Naive thymus-derived CD8-positive, alpha-beta T cell (primary cell): Measurements from ENCODE around the gene PCDH1. TPM values are rescaled to one million over a fixed set of nuclear protein-coding genes. Genes with fewer than 3 reads are reported as not detected.
A peak's percentile ranks its signal among the peaks of the same experiment; 100 is the strongest.

ENCODE experiments used
- ATAC-seq, 2 donors: fragments of 150-1000 bp; cut with Tn5 transposase in 1 of 2; sonication (Bioruptor Pico), chemical (Tn5 transposase) in 1 of 2; 1 replicate in 1 of 2; 2 replicates in 1 of 2; pipeline ENCODE4 v1.10.0; 2021; ENCODE audit warnings: mild to moderate bottlenecking in 2 of 2, moderate library complexity in 2 of 2
- POLR2A ChIA-PET: fragments of 350-600 bp; sonication (Branson Sonifier 250); formaldehyde crosslinking; loops from one replicate; lab custom pipeline; 2021; ENCODE audit warnings: antibody characterized with exemption; lab: Charles Lee
- DNase-seq, 10 donors: peaks; one replicate each; pipeline versions ENCODE4 v3.0.0 to v3.0.0-alpha.2; 2020 to 2022
- H3K27ac Mint-ChIP-seq, 10 donors: one replicate each; pipeline ENCODE4 v1.8.0; 2020 to 2022; ENCODE audit warnings: mild to moderate bottlenecking in 10 of 10, mixed read lengths in 10 of 10, moderate library complexity in 4 of 10, inconsistent platforms in 1 of 10
- H3K27me3 Mint-ChIP-seq, 5 donors: one replicate each; pipeline ENCODE4 v1.8.0; 2021 to 2022; ENCODE audit warnings: mixed read lengths in 5 of 5
- H3K36me3 Mint-ChIP-seq, 3 donors: one replicate each; pipeline ENCODE4 v1.8.0; 2020 to 2022; ENCODE audit warnings: mixed read lengths in 3 of 3, mild to moderate bottlenecking in 2 of 3, inconsistent platforms in 1 of 3
- H3K4me1 Mint-ChIP-seq, 4 donors: one replicate each; pipeline ENCODE4 v1.8.0; 2021 to 2022; ENCODE audit warnings: mixed read lengths in 4 of 4
- H3K4me3 Mint-ChIP-seq, 10 donors: one replicate each; pipeline ENCODE4 v1.8.0; 2020 to 2022; ENCODE audit warnings: mild to moderate bottlenecking in 10 of 10, mixed read lengths in 10 of 10, moderate library complexity in 6 of 10, inconsistent platforms in 1 of 10
- H3K9me3 Mint-ChIP-seq, 9 donors: one replicate each; pipeline ENCODE4 v1.8.0; 2020 to 2022; ENCODE audit warnings: mixed read lengths in 9 of 9, mild to moderate bottlenecking in 3 of 9, inconsistent platforms in 1 of 9, moderate library complexity in 1 of 9
- polyA plus RNA-seq, 3 donors: library from polyadenylated mRNA; unstranded; fragments of 300-500 nt; fragmentation: Illumina TruSeq; gene quantifications; one replicate each; pipeline ENCODE4 v1.2.3, GENCODE V29; 2021
- total RNA-seq, 8 experiments: library from RNA in 2 of 8; stranded (reverse) in 2 of 8; gene quantifications; one replicate each; pipeline ENCODE4 v1.2.3 and lab custom pipeline; 2021 to 2026

Gene PCDH1
- total and polyA plus RNA-seq, 5 experiments from 2014 or later = 0.06 to 1.3 TPM; not detected in 3

- Mint-ChIP-seq H3K4me1 (peaks cover 5 to 15% (median 11%) of the 10 kb centered on the region in 4 donors), H3K27ac (peak overlapping the region in 1 of 10 donors; percentile 48), H3K9me3 (no peaks in the 10 kb centered on the region), H3K36me3 (no peaks in the 10 kb centered on the region), H3K27me3 (peaks cover 22 to 42% (median 23%) of the 10 kb centered on the region in 5 donors), H3K4me3 (peak overlapping the region; percentile 42 to 82 (median 72))
- DNase-seq (peak in 9 of 10 donors; percentile 11 to 64 (median 29)), ATAC-seq (peak; percentile 79 to 97)
- POLR2A ChIA-PET = interaction anchor here (0.6 to 3.4 kb wide), 4 partner anchors 9 to 211 kb away, joined by 3 to 16 read pairs (median 3); partner anchors contain the start of gene DELE1
Measured at GRCh38 chr5:141914199-141914743, 36.1 kb upstream of the PCDH1 start.

- H3K9me3 Mint-ChIP-seq = no peaks in the 10 kb centered on the region
- H3K36me3 Mint-ChIP-seq = no peaks in the 10 kb centered on the region
- no peak for DNase-seq
- ATAC-seq = peak in 1 of 2 donors; percentile 25
- peak overlapping the region; percentile 42 to 78 (median 72) for H3K4me3 Mint-ChIP-seq
- peak overlapping the region in 3 of 10 donors; percentile 3 to 48 (median 33) for H3K27ac Mint-ChIP-seq
- POLR2A ChIA-PET = interaction anchor here (0.6 to 3.4 kb wide), 4 partner anchors 10 to 210 kb away, joined by 3 to 16 read pairs (median 3); partner anchors contain the start of gene DELE1
- peaks cover 5 to 15% (median 11%) of the 10 kb centered on the region in 4 donors for H3K4me1 Mint-ChIP-seq
- H3K27me3 Mint-ChIP-seq = peaks cover 22 to 42% (median 23%) of the 10 kb centered on the region in 5 donors
Measured at GRCh38 chr5:141913560-141914198, 35.5 kb upstream of the PCDH1 start.

GRCh38 chr5:141910271-141910673, 32.1 kb upstream of the PCDH1 start:
- POLR2A ChIA-PET = no interaction called here
- Mint-ChIP-seq H3K36me3 (no peaks in the 10 kb centered on the region), H3K4me3 (no peak overlapping the region), H3K27ac (no peak overlapping the region), H3K9me3 (peaks cover 0 to 4% (median 0%) of the 10 kb centered on the region in 9 donors), H3K27me3 (peaks cover 14 to 23% (median 18%) of the 10 kb centered on the region in 5 donors), H3K4me1 (peaks cover 5 to 15% (median 9%) of the 10 kb centered on the region in 4 donors)
- DNase-seq (no peak), ATAC-seq (no peak)

- no peak for ATAC-seq
- Mint-ChIP-seq H3K36me3 (no peaks in the 10 kb centered on the region), H3K4me3 (no peak overlapping the region), H3K27me3 (peaks cover 9 to 17% (median 15%) of the 10 kb centered on the region in 5 donors), H3K4me1 (peaks cover 5 to 10% (median 9%) of the 10 kb centered on the region in 4 donors), H3K9me3 (peaks cover 0 to 4% (median 0%) of the 10 kb centered on the region in 9 donors), H3K27ac (peak overlapping the region in 1 of 10 donors; percentile 68)
- POLR2A ChIA-PET = interaction anchor here (0.7 kb wide), 1 partner anchor 1659 kb away, joined by 6 read pairs; no protein-coding TSS in a partner anchor
- DNase-seq = no peak
Measured at GRCh38 chr5:141909212-141909611, 31.0 kb upstream of the PCDH1 start.

GRCh38 chr5:141908796-141909195, 30.6 kb upstream of the PCDH1 start:
- no peak for ATAC-seq
- Mint-ChIP-seq H3K27ac (no peak overlapping the region), H3K4me1 (peaks cover 5 to 8% (median 7%) of the 10 kb centered on the region in 4 donors), H3K27me3 (peaks cover 9 to 15% (median 14%) of the 10 kb centered on the region in 5 donors), H3K9me3 (peaks cover 0 to 4% (median 0%) of the 10 kb centered on the region in 9 donors), H3K4me3 (no peak overlapping the region), H3K36me3 (no peaks in the 10 kb centered on the region)
- POLR2A ChIA-PET = interaction anchor here (0.7 kb wide), 1 partner anchor 1658 kb away, joined by 6 read pairs; no protein-coding TSS in a partner anchor
- no peak for DNase-seq

GRCh38 chr5:141906972-141907371, 28.8 kb upstream of the PCDH1 start:
- Mint-ChIP-seq H3K27ac (no peak overlapping the region), H3K27me3 (peaks cover under 1 to 10% (median 4%) of the 10 kb centered on the region in 5 donors), H3K9me3 (peaks cover 0 to 4% (median 0%) of the 10 kb centered on the region in 9 donors), H3K4me1 (no peaks in the 10 kb centered on the region), H3K36me3 (no peaks in the 10 kb centered on the region), H3K4me3 (no peak overlapping the region)
- ATAC-seq = no peak
- POLR2A ChIA-PET = interaction anchor here (0.7 to 1.2 kb wide), 3 partner anchors 16 to 144 kb away, joined by 5 to 6 read pairs (median 5); no protein-coding TSS in a partner anchor
- DNase-seq = no peak

- ATAC-seq (no peak), DNase-seq (no peak)
- H3K4me1 Mint-ChIP-seq = no peaks in the 10 kb centered on the region
- no peak overlapping the region for H3K4me3 Mint-ChIP-seq
- H3K27me3 Mint-ChIP-seq = peaks cover 5 to 14% (median 8%) of the 10 kb centered on the region in 5 donors
- peaks cover 0 to 4% (median 0%) of the 10 kb centered on the region in 9 donors for H3K9me3 Mint-ChIP-seq
- H3K27ac Mint-ChIP-seq = no peak overlapping the region
- POLR2A ChIA-PET = interaction anchor here (0.7 to 1.2 kb wide), 2 partner anchors 16 to 99 kb away, joined by 5 read pairs; no protein-coding TSS in a partner anchor
- no peaks in the 10 kb centered on the region for H3K36me3 Mint-ChIP-seq
Measured at GRCh38 chr5:141906517-141906916, 28.3 kb upstream of the PCDH1 start.

- peaks cover 6 to 17% (median 12%) of the 10 kb centered on the region in 5 donors for H3K27me3 Mint-ChIP-seq
- no peak overlapping the region for H3K4me3 Mint-ChIP-seq
- peaks cover 0 to 4% (median 0%) of the 10 kb centered on the region in 9 donors for H3K9me3 Mint-ChIP-seq
- ATAC-seq (no peak), DNase-seq (no peak)
- H3K4me1 Mint-ChIP-seq = no peaks in the 10 kb centered on the region
- H3K36me3 Mint-ChIP-seq = no peaks in the 10 kb centered on the region
- no peak overlapping the region for H3K27ac Mint-ChIP-seq
- POLR2A ChIA-PET = no interaction called here
Measured at GRCh38 chr5:141904551-141904950, 26.3 kb upstream of the PCDH1 start.

GRCh38 chr5:141903261-141903660, 25.1 kb upstream of the PCDH1 start:
- DNase-seq = no peak
- ATAC-seq = no peak
- Mint-ChIP-seq H3K27me3 (peaks cover 6 to 17% (median 12%) of the 10 kb centered on the region in 5 donors), H3K36me3 (no peaks in the 10 kb centered on the region), H3K4me1 (no peaks in the 10 kb centered on the region), H3K27ac (no peak overlapping the region), H3K9me3 (peaks cover 0 to 4% (median 0%) of the 10 kb centered on the region in 9 donors), H3K4me3 (no peak overlapping the region)
- POLR2A ChIA-PET = no interaction called here

- Mint-ChIP-seq H3K36me3 (no peaks in the 10 kb centered on the region), H3K27me3 (peaks cover 6 to 17% (median 12%) of the 10 kb centered on the region in 5 donors), H3K4me3 (no peak overlapping the region), H3K4me1 (no peaks in the 10 kb centered on the region), H3K27ac (no peak overlapping the region), H3K9me3 (peaks cover 0 to 4% (median 0%) of the 10 kb centered on the region in 9 donors)
- POLR2A ChIA-PET = no interaction called here
- ATAC-seq (no peak), DNase-seq (no peak)
Measured at GRCh38 chr5:141902015-141902814, 24.0 kb upstream of the PCDH1 start.

GRCh38 chr5:141898448-141899049, 20.3 kb upstream of the PCDH1 start:
- DNase-seq (no peak), ATAC-seq (no peak)
- no peaks in the 10 kb centered on the region for H3K4me1 Mint-ChIP-seq
- no peaks in the 10 kb centered on the region for H3K36me3 Mint-ChIP-seq
- H3K27me3 Mint-ChIP-seq = peaks cover 8 to 19% (median 12%) of the 10 kb centered on the region in 5 donors
- no peak overlapping the region for H3K27ac Mint-ChIP-seq
- POLR2A ChIA-PET = no interaction called here
- H3K9me3 Mint-ChIP-seq = no peaks in the 10 kb centered on the region
- no peak overlapping the region for H3K4me3 Mint-ChIP-seq

GRCh38 chr5:141897425-141897824, 19.2 kb upstream of the PCDH1 start:
- Mint-ChIP-seq H3K4me3 (no peak overlapping the region), H3K9me3 (no peaks in the 10 kb centered on the region), H3K4me1 (no peaks in the 10 kb centered on the region), H3K36me3 (no peaks in the 10 kb centered on the region), H3K27me3 (peaks cover 8 to 18% (median 8%) of the 10 kb centered on the region in 5 donors), H3K27ac (no peak overlapping the region)
- ATAC-seq (no peak), DNase-seq (no peak)
- POLR2A ChIA-PET = no interaction called here
